H1 (cell line): Measurements from ENCODE around the gene PDPK1. TPM values are rescaled to one million over a fixed set of nuclear protein-coding genes. Genes with fewer than 3 reads are reported as not detected.
A peak's percentile ranks its signal among the peaks of the same experiment; 100 is the strongest.

ENCODE experiments used
- CTCF ChIA-PET: fragments of 300-600 bp; sonication (Branson Sonifier 250); formaldehyde crosslinking; loops from one replicate; lab custom pipeline; 2021; ENCODE audit not compliant: partially characterized antibody; lab: Charles Lee
- POLR2A ChIA-PET: fragments of 300-600 bp; sonication (Branson Sonifier 250); formaldehyde crosslinking; loops from one replicate; lab custom pipeline; 2021; ENCODE audit warnings: inconsistent platforms; ENCODE audit not compliant: partially characterized antibody; lab: Charles Lee
- DNase-seq, 2 experiments: peaks; one replicate each; pipeline versions ENCODE4 v3.0.0 to v3.0.0-alpha.2; 2010 to 2022; ENCODE audit warnings: low spot score in 2 of 2, low read depth in 1 of 2, mixed read lengths in 1 of 2
- FAIRE-seq: peaks from 2 replicates; lab custom pipeline; 2011; peaks lifted over from hg19 to GRCh38; lab: Jason Lieb, UNC
- H2AFZ ChIP-seq: 2 replicates; pipeline ENCODE4 v1.8.1; 2012; ENCODE audit warnings: low read length, inconsistent platforms
- H2AK5ac ChIP-seq: 2 replicates; pipeline ENCODE4 v1.6.1; 2013; ENCODE audit warnings: low read depth, low read length
- H2BK120ac ChIP-seq: replicated peaks from 2 replicates; pipeline ENCODE3; 2013; ENCODE audit warnings: low read depth, low read length, inconsistent platforms
- H2BK12ac ChIP-seq: 2 replicates; pipeline ENCODE4 v1.6.1; 2013; ENCODE audit warnings: low read depth, low read length
- H2BK15ac ChIP-seq: 2 replicates; pipeline ENCODE4 v1.6.1; 2013; ENCODE audit warnings: low read length
- H2BK20ac ChIP-seq: 2 replicates; pipeline ENCODE4 v1.6.1; 2013; ENCODE audit warnings: low read length
- H2BK5ac ChIP-seq: 2 replicates; pipeline ENCODE4 v1.6.1; 2013; ENCODE audit warnings: low read depth, low read length
- H3K14ac ChIP-seq: 2 replicates; pipeline ENCODE4 v1.6.1; 2013; ENCODE audit warnings: inconsistent platforms; ENCODE audit not compliant: insufficient read length
- H3K18ac ChIP-seq: 2 replicates; pipeline ENCODE4 v1.6.1; 2013; ENCODE audit warnings: low read length; ENCODE audit errors: extremely low read depth
- H3K23ac ChIP-seq: 2 replicates; pipeline ENCODE4 v1.6.1; 2013; ENCODE audit warnings: inconsistent platforms; ENCODE audit not compliant: insufficient read length
- H3K23me2 ChIP-seq: 2 replicates; pipeline ENCODE4 v1.6.1; 2013; ENCODE audit warnings: low read depth, low read length
- H3K27ac ChIP-seq: 2 replicates; pipeline ENCODE4 v1.6.1; 2011; ENCODE audit warnings: low read depth, low read length, inconsistent platforms
- H3K27me3 ChIP-seq, 4 experiments: replicated peaks in 1 of 4; 1 replicate in 1 of 4; 2 replicates in 3 of 4; pipeline versions ENCODE4 v1.6.1 to v1.8.1; 2011 to 2013; ENCODE audit warnings: low read length in 3 of 4, mild to moderate bottlenecking in 3 of 4, inconsistent platforms in 2 of 4, mixed read lengths in 2 of 4, moderate library complexity in 1 of 4; ENCODE audit not compliant: control insufficient read depth in 3 of 4, insufficient read depth in 3 of 4; ENCODE audit errors: extremely low read depth in 1 of 4
- H3K36me3 ChIP-seq, 4 experiments: 2 replicates each; pipeline versions ENCODE4 v1.6.1 to v1.8.1; 2011 to 2013; ENCODE audit warnings: mild to moderate bottlenecking in 4 of 4, low read length in 3 of 4, moderate library complexity in 2 of 4, control low read depth in 1 of 4, inconsistent platforms in 1 of 4; ENCODE audit not compliant: insufficient read depth in 4 of 4, control insufficient read depth in 2 of 4
- H3K4ac ChIP-seq: replicated peaks from 2 replicates; pipeline ENCODE3; 2013; ENCODE audit warnings: low read length, low read depth, mixed read lengths, inconsistent platforms; ENCODE audit not compliant: insufficient read length
- H3K4me1 ChIP-seq, 4 experiments: replicated peaks in 1 of 4; 1 replicate in 1 of 4; 2 replicates in 3 of 4; pipeline versions ENCODE4 v1.6.1 to v1.8.1; 2011 to 2013; ENCODE audit warnings: low read length in 3 of 4, inconsistent platforms in 2 of 4, mixed read lengths in 1 of 4; ENCODE audit not compliant: insufficient read depth in 4 of 4, control insufficient read depth in 3 of 4
- H3K4me2 ChIP-seq, 2 experiments: 2 replicates each; pipeline versions ENCODE4 v1.6.1 to v1.8.1; 2011 to 2013; ENCODE audit warnings: low read depth in 2 of 2, low read length in 2 of 2, control low read depth in 1 of 2, inconsistent platforms in 1 of 2, mild to moderate bottlenecking in 1 of 2; ENCODE audit not compliant: insufficient read depth in 1 of 2
- H3K4me3 ChIP-seq, 4 experiments: fragments of 200-600, 300-600 bp in 1 of 4; sonication (generic), shearing (Covaris generic), sonication (Bioruptor Twin) in 1 of 4; 2 replicates each; pipeline versions ENCODE4 v1.5.1 to v1.8.1; 2011 to 2016; ENCODE audit warnings: low read length in 4 of 4, low read depth in 3 of 4, control low read depth in 2 of 4, inconsistent platforms in 2 of 4, mild to moderate bottlenecking in 2 of 4, mixed read lengths in 1 of 4, moderate library complexity in 1 of 4; ENCODE audit not compliant: insufficient read depth in 2 of 4; ENCODE audit errors: extremely low read depth in 1 of 4
- H3K56ac ChIP-seq: replicated peaks from 2 replicates; pipeline ENCODE3; 2013; ENCODE audit warnings: low read depth, mild to moderate bottlenecking, mixed read lengths, low read length, inconsistent platforms; ENCODE audit not compliant: insufficient read length
- H3K79me1 ChIP-seq: 2 replicates; pipeline ENCODE4 v1.6.1; 2013; ENCODE audit warnings: low read depth, low read length, control low read depth
- H3K79me2 ChIP-seq, 2 experiments: 2 replicates each; pipeline versions ENCODE4 v1.6.1 to v1.8.1; 2012 to 2013; ENCODE audit warnings: low read length in 2 of 2, mild to moderate bottlenecking in 2 of 2, inconsistent platforms in 1 of 2; ENCODE audit not compliant: insufficient read depth in 2 of 2, control insufficient read depth in 1 of 2
- H3K9ac ChIP-seq, 4 experiments: replicated peaks in 1 of 4; 1 replicate in 1 of 4; 2 replicates in 3 of 4; pipeline versions ENCODE4 v1.6.1 to v1.8.1; 2011 to 2013; ENCODE audit warnings: low read depth in 3 of 4, low read length in 3 of 4, control low read depth in 2 of 4, mild to moderate bottlenecking in 2 of 4, moderate library complexity in 2 of 4, inconsistent platforms in 1 of 4; ENCODE audit errors: extremely low read depth in 1 of 4
- H3K9me3 ChIP-seq, 2 experiments: 2 replicates each; pipeline versions ENCODE4 v1.6.1 to v1.8.1; 2012 to 2013; ENCODE audit warnings: mild to moderate bottlenecking in 2 of 2, moderate library complexity in 2 of 2, control low read depth in 1 of 2, inconsistent platforms in 1 of 2, low read depth in 1 of 2, low read length in 1 of 2, mixed read lengths in 1 of 2; ENCODE audit not compliant: insufficient read depth in 2 of 2
- H4K20me1 ChIP-seq, 2 experiments: replicated peaks in 1 of 2; 2 replicates each; pipeline versions ENCODE3 to v1.8.1; 2011 to 2013; ENCODE audit warnings: inconsistent platforms in 2 of 2, low read length in 2 of 2, mild to moderate bottlenecking in 1 of 2; ENCODE audit not compliant: insufficient read depth in 2 of 2, control insufficient read depth in 1 of 2
- H4K5ac ChIP-seq: 2 replicates; pipeline ENCODE4 v1.6.1; 2013; ENCODE audit warnings: low read length, low read depth, mixed read lengths, inconsistent platforms; ENCODE audit not compliant: insufficient read length
- H4K8ac ChIP-seq: 2 replicates; pipeline ENCODE4 v1.8.0; 2013; ENCODE audit warnings: mild to moderate bottlenecking, moderate library complexity, low read length, inconsistent platforms; ENCODE audit not compliant: insufficient read depth; ENCODE audit errors: extremely low read depth
- H4K91ac ChIP-seq: replicated peaks from 2 replicates; pipeline ENCODE3; 2013; ENCODE audit warnings: low read length, mixed read lengths, inconsistent platforms; ENCODE audit not compliant: insufficient read length
- BCL11A ChIP-seq, 2 experiments: IDR thresholded peaks; one replicate each; pipeline ENCODE4 v1.6.1; 2011; ENCODE audit warnings: low read depth in 2 of 2, low read length in 2 of 2, mild to moderate bottlenecking in 2 of 2
- E2F6 ChIP-seq: IDR thresholded peaks from 2 replicates; pipeline ENCODE4 v1.6.1; 2012; ENCODE audit warnings: inconsistent platforms
- EP300 ChIP-seq, 2 experiments: IDR thresholded peaks; 1 replicate in 1 of 2; 2 replicates in 1 of 2; pipeline ENCODE4 v1.6.1; 2011 to 2012; ENCODE audit warnings: low read depth in 2 of 2, low read length in 2 of 2, mild to moderate bottlenecking in 2 of 2, borderline replicate concordance in 1 of 2, inconsistent platforms in 1 of 2, moderate library complexity in 1 of 2
- GABPA ChIP-seq: IDR thresholded peaks from 2 replicates; pipeline ENCODE4 v1.6.1; 2011; ENCODE audit warnings: mild to moderate bottlenecking, low read length, moderate library complexity, borderline replicate concordance; ENCODE audit not compliant: insufficient read depth
- KDM5A ChIP-seq: fragments of 200-600 bp; IDR thresholded peaks from 2 replicates; pipeline ENCODE4 v1.7.1; 2012; ENCODE audit warnings: mild to moderate bottlenecking, low read length, inconsistent platforms, mixed read lengths
- MAX ChIP-seq: IDR thresholded peaks from 2 replicates; pipeline ENCODE4 v1.6.1; 2012; ENCODE audit warnings: inconsistent platforms
- POLR2A ChIP-seq, 2 experiments: IDR thresholded peaks; 1 replicate in 1 of 2; 2 replicates in 1 of 2; pipeline ENCODE4 v1.6.1; 2011; ENCODE audit warnings: low read depth in 2 of 2, low read length in 2 of 2, mild to moderate bottlenecking in 2 of 2; ENCODE audit errors: control extremely low read depth in 1 of 2
- RBBP5 ChIP-seq: IDR thresholded peaks from 2 replicates; pipeline ENCODE4 v1.7.1; 2012; ENCODE audit warnings: low read depth, mild to moderate bottlenecking, inconsistent platforms, low read length, moderate library complexity, borderline replicate concordance
- SP1 ChIP-seq: IDR thresholded peaks from 2 replicates; pipeline ENCODE4 v1.6.1; 2011; ENCODE audit warnings: low read depth, low read length
- SP4 ChIP-seq: IDR thresholded peaks from 2 replicates; pipeline ENCODE4 v1.6.1; 2012; ENCODE audit warnings: low read length, inconsistent platforms
- ZNF274 ChIP-seq: IDR thresholded peaks from 2 replicates; pipeline ENCODE4 v1.7.0; 2012; ENCODE audit warnings: low read length, borderline replicate concordance; ENCODE audit errors: extremely low read depth
- WGBS, 2 experiments: shearing (Covaris generic) in 1 of 2; methylation state at CpG; one replicate each; pipeline versions ENCODE4 v1.1.6 to v1.1.7; 2013 to 2015; ENCODE audit warnings: low lambda C conversion rate in 2 of 2, mixed read lengths in 2 of 2, inconsistent platforms in 1 of 2, low coverage in 1 of 2, missing lambda C conversion rate in 1 of 2; ENCODE audit not compliant: insufficient replicate concordance in 2 of 2, insufficient coverage in 1 of 2, insufficient read length in 1 of 2; ENCODE audit errors: extremely low coverage in 1 of 2, missing lambda C conversion rate in 1 of 2; 5-methylcytosine and 5-hydroxymethylcytosine counted together
- polyA plus RNA-seq, 7 experiments: library from polyadenylated mRNA; depleted of rRNA in 3 of 7; stranded (reverse) in 5 of 7; unstranded in 2 of 7; fragments of >200 nt in 5 of 7; fragments of 200-250 nt in 2 of 7; gene quantifications; 1 replicate in 5 of 7; 2 replicates in 1 of 7; 4 replicates in 1 of 7; pipeline versions ENCODE4 v1.2.1 to v1.2.3, GENCODE V29; 2011 to 2013; ENCODE audit warnings: missing spikeins in 2 of 7, mixed read lengths in 2 of 7
- total RNA-seq: library from RNA; stranded (reverse); fragmentation: NEBNext Ultra II Directional; extraction: Animal tissue kit (Norgen Biotek cat#: 25700); gene quantifications from 2 replicates; pipeline ENCODE4 v1.2.1, GENCODE V29; 2021

PDPK1 gene
- total and polyA plus RNA-seq, 2 of the 8 experiments (the other 6 are each of a cell fraction or from before 2014, with no cell fraction given) = 17.1 to 27.8 TPM

- no peak within 1 kb of the TSS for H3K23ac ChIP-seq
- H2BK12ac ChIP-seq = no peak within 1 kb of the TSS
- no peak within 1 kb of the TSS for H2BK5ac ChIP-seq
- H2BK20ac ChIP-seq = no peak within 1 kb of the TSS
- DNase-seq = peak in 1 of 2 experiments; percentile 92
- no peak for FAIRE-seq
- no peak within 1 kb of the TSS for H3K27ac ChIP-seq
- H4K5ac ChIP-seq = no peak within 1 kb of the TSS
- no peak within 1 kb of the TSS; the same call in 1 of the 2 replicates for H3K18ac ChIP-seq
- no peak within 1 kb of the TSS for H2BK15ac ChIP-seq
- H2AFZ ChIP-seq = no peak within 1 kb of the TSS
- no peak within 1 kb of the TSS for H3K14ac ChIP-seq
- H3K79me1 ChIP-seq = peaks cover 26% of the 10 kb centered on the region
- H4K91ac ChIP-seq = no peak within 1 kb of the TSS
- H3K79me2 ChIP-seq = peaks cover 18 to 48% of the 10 kb centered on the region in 2 experiments
- CTCF ChIA-PET = interaction anchor here (0.7 to 1.2 kb wide), 5 partner anchors 8 to 24 kb away, joined by 3 to 5 read pairs (median 3); partner anchors contain the start of gene CEMP1
- peaks cover 2 to 15% (median 5%) of the 10 kb centered on the region in 4 experiments; a peak in 5 of 8 replicates for H3K36me3 ChIP-seq
- H3K9me3 ChIP-seq = no peaks in the 10 kb centered on the region
- H3K4me2 ChIP-seq = peak within 1 kb of the TSS; percentile 90
- H3K4me3 ChIP-seq = peak within 1 kb of the TSS; percentile 45 to 87 (median 80)
- peaks cover 5% of the 10 kb centered on the region; the same call in 1 of the 2 replicates for H3K23me2 ChIP-seq
- H2BK120ac ChIP-seq = no peak within 1 kb of the TSS
- POLR2A ChIA-PET = interaction anchor here (0.6 to 7.6 kb wide), 18 partner anchors 9 to 295 kb away, joined by 3 to 108 read pairs (median 4); partner anchors contain the start of genes CEMP1, ECI1, NTN3 and PDPK1
- H3K27me3 ChIP-seq = no peaks in the 10 kb centered on the region
- WGBS, 2 experiments = 9% methylated on average over 22 of the region's 83 CpGs; no CpG with 5 or more reads in 1 of the 2 experiments
- peaks cover 24 to 32% of the 10 kb centered on the region in 2 experiments for H4K20me1 ChIP-seq
- H3K9ac ChIP-seq = peak within 1 kb of the TSS; percentile 76 to 92 (median 82)
- no peak within 1 kb of the TSS for H2AK5ac ChIP-seq
- peak within 1 kb of the TSS; percentile 98 for H4K8ac ChIP-seq
- H3K56ac ChIP-seq = no peak within 1 kb of the TSS
- no peak within 1 kb of the TSS for H3K4ac ChIP-seq
- H3K4me1 ChIP-seq = peaks cover 0 to 16% (median 2%) of the 10 kb centered on the region in 4 experiments; a peak in 5 of 7 replicates
- TF ChIP-seq GABPA (peak; percentile 53; the same call in 1 of the 2 replicates), SP1 (no peak), E2F6 (peak; percentile 77; the same call in 1 of the 2 replicates), SP4 (peak; percentile 99), POLR2A (IDR thresholded peaks at IDR 0.05; ENCODE audit: control extremely low read depth in 1 of 2, low read depth in 2 of 2, low read length in 2 of 2) (peak; percentile 60 to 81; a peak in 2 of 3 replicates), EP300 (IDR thresholded peaks at IDR 0.05; ENCODE audit: borderline replicate concordance in 1 of 2, low read depth in 2 of 2, low read length in 2 of 2) (peak in 1 of 2 experiments; percentile 85; a peak in 1 of 3 replicates), BCL11A (IDR thresholded peaks at IDR 0.05; ENCODE audit: low read depth in 2 of 2, low read length in 2 of 2) (no peak), ZNF274 (no peak), KDM5A (no peak; the same call in 1 of the 2 replicates), RBBP5 (no peak), MAX (peak; percentile 96)
Measured at GRCh38 chr16:2520097-2520783, 17.6 kb upstream of the PDPK1 start, which contains the start of gene AMDHD2. Gene AMDHD2 (plus strand): TSS chr16:2520371. CDS start chr16:2520459, 88 bp downstream.
